Hepatic stellate cell (primary cell): Measurements from ENCODE around the gene CARNS1.
A peak's percentile ranks its signal among the peaks of the same experiment; 100 is the strongest.

Experiments
- DNase-seq: peaks from one replicate; pipeline ENCODE4 v3.0.0; 2011; ENCODE audit warnings: low spot score

The CARNS1 gene

DNA sequence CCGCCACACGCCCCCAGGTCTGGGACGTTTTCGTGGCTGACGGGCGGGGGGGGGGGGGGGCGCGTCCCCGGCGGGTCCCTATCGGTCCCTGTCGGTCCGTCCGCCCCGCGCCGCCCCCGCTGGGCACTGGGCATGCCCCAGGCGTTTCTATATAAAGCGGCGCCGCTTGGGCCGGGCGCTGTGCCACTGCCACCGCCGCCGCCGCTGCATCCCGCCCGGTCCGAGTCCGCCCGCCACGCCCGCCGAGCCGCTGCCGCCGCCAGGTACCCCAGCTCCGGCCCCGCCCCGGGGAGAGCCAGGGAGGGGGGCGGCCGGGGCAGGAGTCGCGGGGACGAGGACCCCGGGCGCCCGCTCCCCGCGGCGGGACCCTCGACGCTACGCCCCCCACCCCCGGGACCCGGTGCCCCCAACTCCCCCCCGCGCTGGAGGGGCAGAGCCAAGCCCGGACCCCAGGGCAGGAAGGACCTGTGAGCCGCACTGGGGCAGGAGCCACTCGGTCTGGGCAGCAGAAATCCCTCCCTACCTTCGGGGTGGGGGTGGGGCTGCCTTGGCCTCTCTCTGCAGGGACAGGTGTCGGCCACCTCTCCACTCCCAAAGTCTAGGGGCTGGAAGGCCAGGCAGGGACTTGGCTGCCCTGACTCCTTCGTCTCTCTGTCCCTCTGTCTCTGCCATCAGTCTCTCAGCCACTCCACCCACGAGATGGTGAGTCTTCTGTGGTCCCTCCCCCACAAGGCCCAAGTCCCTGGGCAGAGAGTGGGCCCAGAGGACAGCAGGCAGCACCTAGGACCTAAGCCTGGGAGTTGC is at the start of gene CARNS1:
CARNS1 (plus strand) TSS at position 178 of the 804 bp plus-strand sequence; CDS start at position 700, 522 bp downstream.
- no peak for DNase-seq

- no peak for DNase-seq
Measured at GRCh38 chr11:67365736-67366444, 49.6 kb upstream of the CARNS1 start.

DNA sequence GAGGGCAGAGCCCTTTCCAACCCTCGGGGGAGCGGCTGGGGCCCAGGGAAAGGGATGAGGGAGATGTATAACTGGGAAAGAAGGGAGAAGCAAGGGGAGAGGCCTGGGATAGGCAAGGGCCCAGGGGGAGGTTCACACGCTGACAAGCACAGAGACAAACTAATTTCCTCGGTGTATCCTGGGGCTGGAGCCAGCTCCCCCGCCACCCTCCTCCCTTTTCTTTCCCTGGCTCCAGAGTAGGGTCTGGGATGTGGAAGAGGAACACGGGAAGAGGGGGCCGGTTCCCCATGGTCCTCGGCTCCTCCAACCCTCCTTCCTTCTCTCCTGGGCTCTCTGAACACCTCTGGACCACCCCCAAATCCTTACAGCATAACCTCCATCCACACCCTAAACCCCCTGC is 48.9 kb upstream of the CARNS1 start:
- DNase-seq = no peak

GRCh38 chr11:67366961-67367760 is 48.3 kb upstream of the CARNS1 start:
- no peak for DNase-seq

DNA sequence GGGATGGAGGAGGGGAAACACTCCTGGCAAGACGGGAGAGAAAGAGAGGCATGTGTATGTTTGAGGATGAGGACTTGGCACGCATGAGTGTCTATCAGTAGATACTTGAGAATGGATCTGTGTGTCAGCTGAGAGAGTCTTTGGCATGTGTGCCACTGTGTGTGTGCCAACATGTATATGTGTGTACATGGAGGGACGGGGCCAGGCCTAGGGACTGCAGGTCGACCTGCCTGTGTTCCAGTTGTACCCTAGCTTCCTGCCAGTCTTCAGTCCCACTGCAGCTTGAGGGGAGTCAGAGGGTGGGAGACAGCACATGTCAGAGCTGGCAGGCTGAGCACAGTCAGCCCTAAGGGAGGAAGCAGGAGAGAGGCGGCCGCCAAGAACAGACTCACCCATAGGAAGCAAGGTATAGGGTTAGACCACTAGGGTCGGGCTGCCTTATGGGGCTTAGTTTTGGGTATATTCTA is 47.7 kb upstream of the CARNS1 start:
- DNase-seq = no peak

- no peak for DNase-seq
Measured at GRCh38 chr11:67368621-67369020, 46.9 kb upstream of the CARNS1 start.

GRCh38 chr11:67369275-67369674 is 46.2 kb upstream of the CARNS1 start:
- no peak for DNase-seq

DNA sequence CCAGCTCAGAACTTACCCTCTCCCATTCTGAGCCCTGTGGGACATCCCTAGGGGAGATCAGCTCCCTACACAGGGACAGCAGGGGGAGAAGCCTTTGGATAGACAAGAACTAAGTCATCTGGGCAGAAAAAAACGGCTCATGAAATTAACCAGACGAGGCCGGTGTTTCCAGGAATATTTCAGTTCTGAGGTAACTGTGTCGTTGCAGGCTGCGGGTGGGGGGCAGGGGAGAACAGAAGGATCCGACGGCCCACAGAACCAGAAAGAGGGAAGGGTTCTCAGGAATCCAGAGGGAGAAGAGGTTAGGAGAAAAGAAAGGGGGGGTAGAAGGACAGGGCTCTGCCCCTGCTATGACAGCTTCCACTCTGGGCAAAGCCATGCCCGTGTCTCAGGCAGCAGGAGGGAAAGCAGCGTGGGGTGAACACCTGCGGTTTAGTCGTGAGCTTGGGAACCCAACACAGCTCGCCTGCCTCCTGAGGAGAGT is 45.6 kb upstream of the CARNS1 start:
- peak; percentile 56 for DNase-seq

- peak; percentile 67 for DNase-seq
Measured at GRCh38 chr11:67370351-67371076, 45.0 kb upstream of the CARNS1 start.

DNA sequence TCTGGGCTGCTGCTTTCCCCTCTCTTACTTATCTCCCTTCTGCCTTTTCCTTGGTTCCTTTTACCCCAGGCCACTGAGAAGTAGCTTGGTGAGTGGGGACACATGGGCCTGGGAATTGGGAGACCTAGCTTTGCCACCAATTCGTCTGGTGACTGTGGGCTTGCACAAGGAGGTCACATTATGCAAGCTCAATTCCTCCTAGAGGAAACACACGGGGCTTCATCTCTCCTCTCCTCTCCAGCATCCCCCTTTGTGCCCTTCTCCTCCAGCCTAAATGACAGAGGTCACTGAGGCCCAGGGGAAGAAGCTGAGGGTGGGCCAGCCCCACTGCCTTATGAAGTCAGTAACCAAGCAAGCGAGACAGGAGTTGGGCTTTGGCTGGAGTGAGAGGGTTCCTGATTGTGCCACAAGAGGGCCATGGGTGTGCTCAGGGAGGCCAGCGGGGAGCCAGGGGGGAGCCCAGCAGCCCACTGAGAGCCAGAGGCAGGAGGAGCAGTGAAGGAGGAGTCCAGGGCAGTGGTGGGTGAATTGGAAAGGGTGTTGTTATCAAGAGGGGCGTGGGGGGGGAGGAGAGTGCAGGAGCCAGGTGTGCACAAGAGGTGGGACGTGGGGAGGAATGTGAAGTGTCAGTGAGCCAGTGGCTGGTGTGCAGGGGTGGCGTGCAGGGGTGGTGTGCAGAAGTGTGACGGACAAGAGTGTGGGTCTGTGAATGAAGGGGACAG is 44.1 kb upstream of the CARNS1 start:
- peak; percentile 83 for DNase-seq

- DNase-seq = no peak
Measured at GRCh38 chr11:67371911-67372320, 43.6 kb upstream of the CARNS1 start.

DNA sequence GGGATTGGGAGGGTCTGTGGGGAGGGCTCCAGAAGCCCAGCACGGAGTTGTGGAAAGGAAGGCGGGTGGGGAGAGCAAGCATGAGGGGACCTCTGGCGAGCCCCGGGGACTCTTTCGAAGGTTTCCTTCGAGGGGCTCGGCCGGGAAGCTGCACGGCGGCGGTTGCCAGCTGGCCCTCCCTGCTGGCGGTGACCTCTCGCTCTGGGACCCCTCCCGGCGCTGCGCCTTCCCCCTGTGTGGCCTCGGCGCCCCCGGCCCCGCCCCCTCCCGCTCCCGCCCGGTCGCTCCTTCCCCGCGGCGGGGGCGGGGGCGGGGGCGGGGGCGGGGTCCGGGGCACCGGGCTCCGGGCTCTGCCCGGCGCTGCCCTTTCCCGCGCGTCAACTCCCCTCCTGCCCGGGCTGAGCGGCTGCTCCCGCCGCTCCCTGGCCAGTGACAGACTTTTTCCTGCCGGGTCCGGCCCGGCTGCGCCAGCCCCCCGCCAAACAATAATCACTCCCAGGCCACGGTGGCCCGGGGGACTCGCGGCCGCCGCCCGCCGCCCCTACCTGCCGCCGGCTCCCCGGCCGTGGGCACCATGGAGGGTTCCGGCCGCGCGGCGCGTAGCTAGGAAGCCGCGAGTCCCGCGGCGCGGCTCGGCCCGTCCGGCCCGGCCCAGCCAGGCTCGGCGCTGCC is 43.0 kb upstream of the CARNS1 start:
- DNase-seq = no peak

- DNase-seq = peak; percentile 79
Measured at GRCh38 chr11:67372993-67373647, 42.4 kb upstream of the CARNS1 start, which contains the start of gene CLCF1. Gene CLCF1 (minus strand): TSS chr11:67373598. CDS start chr11:67373539, 59 bp downstream.

- peak; percentile 94 for DNase-seq
Measured at GRCh38 chr11:67373648-67374570, 41.6 kb upstream of the CARNS1 start.

DNA sequence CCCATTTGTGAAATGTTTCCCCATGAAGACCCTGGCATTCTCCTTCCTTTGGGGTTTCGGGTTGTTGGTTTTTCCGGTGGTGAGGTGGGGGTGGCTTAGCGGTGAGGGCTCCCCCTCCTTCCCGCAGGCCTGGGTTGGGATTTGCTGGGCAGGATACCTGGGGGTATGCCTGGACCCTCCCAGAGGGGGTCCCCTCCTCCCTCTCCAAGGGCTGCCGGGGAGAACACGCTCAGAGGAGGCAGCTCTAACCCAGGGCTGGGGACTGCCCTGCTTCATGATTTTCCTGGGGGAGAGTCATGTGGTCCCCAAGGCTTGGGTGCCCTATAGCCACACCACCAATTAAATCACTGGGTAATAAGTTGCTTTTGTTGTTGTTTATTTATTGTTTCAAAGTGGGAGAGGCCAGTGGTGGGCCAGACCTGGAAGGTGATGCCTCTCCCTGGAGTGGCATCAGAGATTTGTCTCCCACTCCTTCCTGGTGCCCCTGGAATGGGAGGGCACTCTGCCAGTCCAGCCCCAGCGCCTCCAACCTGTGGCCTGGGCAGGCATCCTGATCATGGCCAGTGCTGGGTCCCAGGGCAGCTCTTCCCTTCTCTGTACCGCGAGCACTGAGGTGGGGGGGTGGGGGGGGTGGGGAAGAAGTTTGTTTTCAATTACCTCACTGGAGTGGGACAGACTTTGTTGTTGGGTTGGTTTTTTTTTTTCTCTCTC is 40.8 kb upstream of the CARNS1 start:
- no peak for DNase-seq

DNA sequence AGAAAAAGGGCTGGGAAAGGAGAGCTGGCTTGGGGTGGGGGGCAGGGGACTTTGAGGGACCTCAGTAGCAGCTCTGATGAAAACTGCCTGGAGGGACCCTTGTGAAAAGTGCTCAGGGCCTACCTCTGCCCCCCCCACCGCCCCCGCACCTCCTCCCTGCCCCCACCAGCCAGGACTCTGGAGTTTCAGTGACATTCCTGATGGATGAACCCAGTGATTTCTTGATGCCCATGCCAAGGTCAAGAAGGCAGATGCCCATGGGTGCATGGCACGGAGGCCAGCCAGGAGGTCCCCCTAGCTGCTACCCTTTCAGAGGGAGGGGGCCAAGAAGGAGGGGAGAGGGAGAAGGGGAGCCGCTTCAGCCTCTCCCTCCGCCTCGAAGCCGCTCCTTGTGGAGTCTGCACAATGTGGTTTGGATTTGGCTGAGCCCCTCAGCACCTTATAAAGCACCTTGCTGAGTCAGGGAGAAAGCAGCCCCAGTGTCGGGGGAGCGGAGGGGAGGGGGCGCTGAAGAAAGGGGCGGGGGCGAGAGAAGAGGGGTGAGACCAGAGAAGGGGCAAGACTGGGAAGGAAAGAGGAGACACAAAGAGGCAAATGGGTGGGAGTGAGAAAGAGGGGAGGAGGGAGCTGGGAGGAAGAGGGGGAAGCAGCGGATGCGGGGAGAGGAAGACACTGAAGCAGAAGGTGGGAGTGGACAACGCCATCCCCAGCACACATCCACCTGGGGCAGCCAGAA is 40.0 kb upstream of the CARNS1 start:
- DNase-seq = no peak
